Measurements from ENCODE around the gene ZNF436. TPM values are rescaled to one million over a fixed set of nuclear protein-coding genes. Genes with fewer than 3 reads are reported as not detected.
"Not testable (repeated sequence)": the region's sequence is repeated elsewhere in the genome, so short reads cannot be mapped to it uniquely, and the experiment has no call there.

The ZNF436 gene
- total RNA-seq, 1 experiment from 2014 or later, result 21.1 TPM

- DNase-seq (ENCODE audit: low read depth), result no peak
Measured at GRCh38 chr1:23392125-23392855, 22.7 kb upstream of the ZNF436 start.

DNA sequence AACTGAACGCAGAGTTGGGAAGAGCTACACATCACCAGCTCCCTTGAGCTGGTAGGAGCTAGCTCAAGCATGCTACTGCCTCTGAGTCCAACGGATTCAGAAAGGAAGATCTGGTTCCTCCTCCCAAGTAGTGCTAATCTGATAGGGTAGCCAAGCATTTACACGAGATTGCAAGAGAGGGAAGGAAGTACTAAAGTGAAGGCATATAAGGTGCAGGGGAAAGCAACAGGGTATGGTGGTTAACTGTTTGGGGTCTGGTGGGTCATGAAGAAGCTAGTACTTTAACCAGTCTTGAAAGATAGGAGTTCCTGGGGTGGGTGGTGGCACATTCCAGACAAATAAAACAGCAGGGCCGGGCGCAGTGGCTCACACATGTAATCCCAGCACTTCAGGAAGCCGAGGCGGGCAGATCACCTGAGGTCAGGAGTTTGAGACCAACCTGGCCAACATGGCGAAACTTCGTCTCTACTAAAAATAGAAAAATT is 20.2 kb upstream of the ZNF436 start:
- DNase-seq (ENCODE audit: low read depth), result no peak

DNA sequence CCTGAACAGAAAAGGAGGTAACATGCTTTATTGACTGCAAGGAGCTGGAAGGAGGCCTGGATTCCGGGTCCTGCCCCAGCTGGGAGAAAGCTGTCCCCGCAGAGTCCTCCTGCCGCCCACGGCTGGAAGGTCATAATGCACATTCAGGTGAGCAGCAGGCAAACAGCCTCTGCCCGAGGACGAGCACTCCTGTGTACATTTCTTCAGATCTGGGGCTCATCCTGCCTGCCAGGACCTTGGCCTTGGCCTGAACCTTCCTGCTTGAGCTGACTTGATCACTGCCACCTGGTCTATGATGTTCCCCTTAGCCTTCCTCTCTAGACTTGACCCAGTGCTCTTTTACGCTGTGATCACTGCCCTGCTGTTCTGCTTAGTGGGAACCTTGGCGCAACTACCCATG is 17.9 kb upstream of the ZNF436 start:
- DNase-seq (ENCODE audit: low read depth), result no peak

- peak; percentile 81 for DNase-seq (ENCODE audit: low read depth)
Measured at GRCh38 chr1:23385119-23385621, 15.5 kb upstream of the ZNF436 start.

GRCh38 chr1:23384312-23385058 is 14.8 kb upstream of the ZNF436 start:
- DNase-seq (ENCODE audit: low read depth), result peak; percentile 86

DNA sequence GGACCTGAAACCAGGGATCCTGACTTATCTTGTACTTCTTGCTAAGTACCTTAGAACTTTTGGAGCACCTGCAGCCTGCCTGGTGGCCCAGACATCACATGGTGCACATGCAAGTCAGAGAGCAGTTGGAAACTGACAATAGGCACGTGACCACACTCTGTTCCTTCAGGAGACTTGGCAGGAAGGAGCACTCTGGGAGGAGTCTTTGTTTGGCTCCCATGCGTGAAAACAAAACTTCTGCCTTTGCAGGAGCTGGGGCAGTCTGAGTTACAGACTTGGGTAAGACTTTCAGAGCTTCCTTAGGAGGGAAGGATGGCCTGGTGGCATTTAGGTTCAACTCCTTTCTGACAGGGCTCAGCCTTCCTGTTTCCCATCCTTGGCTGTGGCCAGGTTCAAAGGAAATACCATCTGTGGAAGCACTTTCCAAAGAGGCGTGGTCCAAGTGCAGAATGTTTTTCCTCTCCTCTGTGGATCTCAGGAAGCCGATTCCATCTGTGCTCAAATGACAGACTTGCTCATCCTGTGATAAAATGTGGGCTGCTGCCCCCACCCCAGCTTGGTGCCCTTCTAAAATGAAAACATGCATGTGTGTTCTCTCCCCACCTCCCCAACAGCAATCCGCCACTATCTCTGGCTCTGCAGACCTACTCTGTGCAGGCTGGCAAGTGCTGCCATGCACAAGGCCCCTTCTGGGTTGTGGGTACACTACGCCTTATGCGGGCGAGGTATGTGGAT is 14.1 kb upstream of the ZNF436 start:
- DNase-seq (ENCODE audit: low read depth), result no peak

DNA sequence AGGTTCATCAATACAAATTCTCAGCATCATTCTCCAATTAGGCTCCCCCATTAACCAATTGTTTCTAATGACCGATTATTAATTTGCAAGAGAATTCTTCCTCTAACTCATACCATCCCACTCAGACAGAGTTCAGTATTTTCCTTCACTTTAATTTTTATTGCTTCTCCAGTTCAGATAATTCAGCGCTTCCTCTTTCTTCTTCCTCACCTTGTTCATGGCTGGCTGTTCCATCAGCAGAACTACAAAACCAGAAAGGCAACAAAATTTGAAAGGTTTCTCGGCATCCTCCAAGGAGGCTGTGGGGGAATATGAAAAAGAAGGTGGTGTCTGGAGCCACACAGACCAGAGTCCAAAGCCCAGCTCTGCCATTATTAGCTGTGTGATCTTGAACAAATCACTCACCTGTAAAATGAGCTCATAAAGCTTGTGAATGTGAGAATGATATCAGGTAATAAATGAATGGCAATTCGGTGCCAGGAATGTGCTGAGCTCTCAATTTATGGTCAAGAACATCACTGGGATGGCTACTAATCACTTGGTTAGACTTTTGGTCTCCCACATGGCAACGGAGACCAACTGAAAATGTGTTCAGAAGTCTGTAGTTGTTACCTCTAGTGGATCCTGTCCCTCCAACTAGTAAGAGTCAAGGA is 11.7 kb upstream of the ZNF436 start:
- DNase-seq (ENCODE audit: low read depth), result no peak

- DNase-seq (ENCODE audit: low read depth), result no peak
Measured at GRCh38 chr1:23380719-23381118, 11.1 kb upstream of the ZNF436 start.

DNA sequence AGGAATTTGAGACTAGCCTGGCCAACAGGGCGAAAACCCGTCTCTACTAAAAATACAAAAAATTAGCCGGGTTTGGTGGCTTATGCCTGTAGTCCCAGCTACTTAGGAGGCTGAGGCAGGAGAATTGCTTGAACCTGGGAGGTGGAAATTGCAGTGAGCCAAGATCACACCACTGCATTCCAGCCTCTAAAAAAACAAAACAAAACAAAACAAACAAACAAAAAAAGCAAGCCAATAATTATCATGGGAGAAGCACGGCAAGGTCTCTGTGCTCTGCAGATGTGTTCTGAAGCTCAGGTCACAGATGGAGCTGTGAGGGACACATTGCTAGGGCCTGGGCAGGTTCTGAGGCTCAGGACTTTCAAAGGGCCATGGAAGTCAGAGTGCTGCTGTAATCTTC is 10.6 kb upstream of the ZNF436 start:
- not testable (repeated sequence) for DNase-seq (ENCODE audit: low read depth)

DNA sequence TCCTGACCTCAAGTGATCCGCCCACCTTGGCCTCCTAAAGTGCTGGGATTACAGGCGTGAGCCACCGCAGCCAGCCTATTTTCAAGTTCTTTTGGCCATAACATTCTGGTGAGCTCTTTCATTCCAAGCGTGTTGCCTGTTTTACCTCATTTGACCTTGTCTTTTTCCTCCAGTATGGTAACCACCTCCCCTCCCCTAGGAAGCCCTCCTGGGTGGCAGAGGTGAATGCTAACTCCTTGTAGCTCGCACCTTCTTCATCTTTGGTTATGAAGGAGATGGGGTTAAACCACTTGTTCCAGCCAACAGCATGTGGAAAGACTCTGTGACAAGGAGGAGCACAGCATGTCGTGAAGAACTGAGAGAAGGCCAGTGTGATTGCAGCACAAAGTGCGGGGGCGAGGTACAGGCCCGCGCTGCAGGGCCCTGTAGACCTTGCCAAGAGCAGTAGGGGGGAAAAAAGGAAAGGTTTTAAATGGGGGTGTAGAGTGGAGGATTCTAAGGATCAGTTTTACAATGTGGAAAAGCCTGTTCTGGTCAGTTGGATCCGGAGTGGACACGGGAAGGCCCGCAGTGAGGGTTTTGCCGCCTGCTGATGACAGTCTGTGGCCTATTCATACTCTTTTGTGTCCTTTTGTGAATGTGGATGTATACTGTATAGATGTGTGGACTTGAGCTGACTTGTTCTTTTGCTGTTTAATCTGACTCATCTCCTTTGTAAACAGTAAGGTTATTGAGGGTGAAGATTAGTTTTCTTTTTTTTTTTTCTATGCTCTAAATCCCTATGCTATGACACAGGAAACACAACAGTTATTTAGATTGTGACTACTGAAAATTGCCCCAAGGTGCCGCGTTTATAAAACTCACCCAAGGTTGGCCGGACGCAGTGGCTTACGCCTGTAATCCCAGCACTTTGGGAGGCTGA is 7.5 kb upstream of the ZNF436 start:
- DNase-seq (ENCODE audit: low read depth), result peak; percentile 89

GRCh38 chr1:23374079-23374735 is 4.6 kb upstream of the ZNF436 start:
- not testable (repeated sequence) for DNase-seq (ENCODE audit: low read depth)

GRCh38 chr1:23371987-23372880 is 2.6 kb upstream of the ZNF436 start:
- no peak for DNase-seq (ENCODE audit: low read depth)

DNA sequence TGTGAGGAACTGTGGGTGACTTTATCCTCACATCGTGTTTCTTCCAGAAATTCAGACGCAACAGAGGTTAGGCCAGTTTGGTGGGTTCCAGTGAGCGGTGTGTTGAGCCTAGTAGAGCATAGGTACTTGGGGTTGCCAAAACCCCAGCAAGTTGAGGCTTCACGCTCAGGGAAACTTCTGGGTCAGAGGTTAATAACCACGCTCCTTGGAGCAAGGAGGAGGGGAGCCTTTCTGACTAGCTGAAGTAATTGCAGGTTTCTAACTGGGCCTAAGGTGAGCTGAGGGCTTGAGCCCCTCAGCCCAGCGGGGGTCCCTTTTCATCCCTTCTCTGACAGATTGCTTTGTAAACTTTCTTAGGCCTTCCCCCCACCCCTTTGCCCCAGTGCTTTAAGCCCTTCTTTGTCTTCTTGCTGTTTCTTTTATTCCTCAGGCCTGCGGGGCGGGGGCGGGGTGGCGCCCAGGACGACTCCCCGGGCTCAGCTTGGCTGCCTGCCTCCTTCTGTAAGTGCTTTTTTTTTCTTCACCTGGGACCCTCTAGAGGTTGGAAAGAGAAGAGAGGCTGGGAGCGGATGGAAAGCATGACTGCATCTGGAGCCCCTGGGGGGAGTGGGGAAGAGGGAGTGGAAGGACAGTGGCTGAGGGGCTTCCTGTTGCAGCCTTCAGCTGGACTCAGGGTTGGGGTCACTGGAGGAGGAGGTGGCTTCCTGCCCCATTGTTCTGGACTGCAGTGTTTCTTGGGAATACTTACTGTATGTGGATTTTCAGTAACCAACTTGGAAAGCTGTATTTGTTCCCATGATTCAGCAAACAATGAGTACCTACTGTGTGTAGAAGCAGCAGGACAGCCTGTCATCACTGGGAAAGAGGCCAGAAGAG is 1.3 kb upstream of the ZNF436 start:
- no peak for DNase-seq (ENCODE audit: low read depth)

GRCh38 chr1:23370330-23370708 is 683 bp upstream of the ZNF436 start:
- no peak for DNase-seq (ENCODE audit: low read depth)

DNA sequence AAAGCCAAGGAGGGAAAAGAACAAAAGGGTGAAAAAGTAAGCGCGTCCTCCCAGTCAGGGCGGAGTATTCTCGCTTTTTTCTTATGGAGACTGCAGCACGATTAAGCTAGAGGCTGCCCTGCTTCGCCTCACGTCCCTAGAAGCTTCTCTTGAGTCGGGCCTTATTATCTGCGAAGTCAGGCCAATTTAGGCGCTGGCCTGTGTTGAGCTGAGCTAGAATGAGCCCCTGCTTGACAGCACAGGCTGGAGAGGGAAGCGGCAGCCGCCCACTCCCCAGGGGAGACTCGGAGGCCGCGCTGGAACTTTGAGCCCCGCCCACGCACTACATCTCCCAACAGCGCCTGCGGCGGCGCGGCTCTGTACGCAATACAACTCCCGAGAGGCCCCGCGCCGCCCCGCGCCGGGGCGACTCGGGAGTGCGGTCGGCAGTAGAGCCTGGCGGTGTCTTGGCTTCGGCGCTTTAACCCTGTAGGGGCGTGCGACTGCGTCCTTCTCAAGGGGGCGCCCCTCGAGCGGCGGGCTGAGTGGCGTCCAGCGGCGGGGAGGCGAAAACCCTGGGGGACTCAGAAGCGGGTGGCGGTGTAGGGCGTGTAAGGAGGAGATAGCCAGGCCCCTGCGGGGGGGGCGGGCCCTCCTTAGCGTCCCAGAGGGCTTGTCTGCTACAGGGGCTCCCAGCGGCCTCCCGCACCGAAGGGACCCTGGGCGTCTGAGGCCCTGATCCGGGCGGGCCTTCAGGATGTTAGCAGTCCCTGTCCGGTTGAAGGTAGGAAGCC is 888 bp downstream of the ZNF436 start:
- DNase-seq (ENCODE audit: low read depth), result peak; percentile 92

DNA sequence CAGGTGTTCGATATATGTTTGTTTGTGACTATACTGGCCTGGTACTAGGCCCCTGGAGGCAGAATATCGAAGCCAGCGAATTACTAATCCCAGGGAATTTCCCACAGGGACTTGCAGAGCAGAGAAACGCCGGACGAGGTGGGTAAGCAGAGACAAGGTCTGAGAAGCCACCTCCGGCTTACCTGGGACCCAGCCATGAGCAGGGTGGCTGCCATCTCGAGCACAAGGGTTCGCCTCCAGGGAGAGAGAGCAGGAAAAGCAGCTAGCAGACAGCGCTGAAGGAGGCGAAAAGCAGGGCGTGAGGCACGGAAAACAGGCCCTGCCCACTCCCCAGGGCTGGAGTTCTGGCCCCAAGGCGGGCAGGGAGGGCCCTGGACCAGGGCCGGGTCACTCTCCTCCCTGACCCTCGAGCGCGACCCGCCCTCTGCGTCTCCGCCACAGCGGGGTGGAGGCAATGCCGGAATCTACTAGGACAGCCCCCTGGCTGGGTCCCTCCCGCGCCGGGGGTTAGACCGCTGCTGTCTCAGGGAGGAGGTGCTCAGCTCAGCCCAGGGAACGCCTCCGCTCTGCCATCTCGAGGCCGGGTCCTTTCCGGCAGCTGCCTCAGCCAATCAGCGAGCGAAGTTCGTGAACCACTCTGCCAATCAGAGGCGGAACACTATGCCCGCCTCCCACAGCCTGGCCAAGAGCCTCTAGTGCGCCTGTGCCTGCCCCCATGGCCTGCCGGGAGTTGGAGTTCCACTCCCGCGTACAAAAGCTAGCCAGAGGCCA is 1.7 kb downstream of the ZNF436 start:
- DNase-seq (ENCODE audit: low read depth), result peak; percentile 99

DNA sequence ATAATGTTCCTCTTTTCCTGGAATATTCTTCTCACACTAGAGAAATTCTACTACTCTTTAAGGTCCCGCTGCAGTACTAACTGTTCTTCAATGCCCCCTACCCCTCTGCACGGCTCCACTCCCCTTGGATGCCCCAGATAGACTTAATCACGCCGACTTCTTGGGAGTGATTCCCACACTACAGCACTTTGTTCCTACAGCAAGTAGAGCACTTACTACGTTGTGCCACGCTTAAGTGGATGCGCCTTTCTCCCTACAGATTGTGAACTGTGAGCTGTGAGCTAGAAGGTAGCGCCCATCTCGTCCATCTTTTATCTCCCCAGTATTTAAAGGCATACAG is 2.2 kb downstream of the ZNF436 start:
- no peak for DNase-seq (ENCODE audit: low read depth)

All from RPMI7951 (cell line).